HG03520 (cell line): ENCODE data around the gene PDS5B.
"Not testable (repeated sequence)": the region's sequence is repeated elsewhere in the genome, so short reads cannot be mapped to it uniquely, and the experiment has no call there.

Source experiments
- ATAC-seq: cut with Tn5 transposase; IDR thresholded peaks from one replicate; pipeline ENCODE4 v1.9.1; 2021; ENCODE audit warnings: mild to moderate bottlenecking, moderate library complexity; ENCODE audit not compliant: unreplicated experiment

The PDS5B gene

GRCh38 chr13:32721131-32722034, 135.1 kb downstream of the PDS5B start:
- not testable (repeated sequence) for ATAC-seq

DNA sequence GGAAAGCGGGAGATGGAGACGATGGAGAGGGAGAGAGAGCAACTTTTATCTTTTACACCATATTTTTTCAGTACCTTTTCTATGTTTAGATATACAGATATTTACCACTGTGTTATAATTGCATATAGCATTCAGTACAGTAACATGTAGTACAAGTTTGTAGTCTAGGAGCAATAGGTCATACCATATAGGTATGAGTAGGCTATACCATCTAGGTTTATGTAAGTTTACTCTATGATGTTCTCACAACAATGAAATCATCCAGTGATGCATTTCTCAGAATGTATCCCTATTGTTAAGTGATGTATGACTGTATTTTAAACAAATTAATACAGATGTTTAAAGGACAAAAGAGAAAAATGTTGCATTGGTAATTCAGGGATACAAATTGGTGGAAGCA, 136.1 kb downstream of the PDS5B start:
- no peak for ATAC-seq

DNA sequence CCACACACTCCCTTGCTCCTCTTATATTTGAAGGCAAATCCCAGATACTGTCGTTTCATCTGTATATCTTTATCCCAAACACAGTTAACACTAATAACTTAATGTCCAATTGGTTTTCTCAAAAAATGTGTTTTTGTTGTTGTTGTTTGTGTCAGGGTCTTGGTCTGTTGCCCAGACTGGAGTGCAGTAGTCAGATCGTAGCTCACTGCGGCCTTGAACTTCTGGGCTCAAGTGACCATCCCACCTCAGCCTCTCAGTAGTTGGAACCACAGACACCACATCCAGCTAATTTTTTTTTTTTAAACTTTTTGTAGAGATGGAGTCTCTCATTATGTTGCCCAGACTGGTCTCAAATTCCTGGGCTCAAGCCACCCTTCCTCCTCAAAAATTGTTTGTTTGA, 137.7 kb downstream of the PDS5B start:
- ATAC-seq = no peak

- no peak for ATAC-seq
Observed at GRCh38 chr13:32726374-32727037, 140.3 kb downstream of the PDS5B start.

- no peak for ATAC-seq
Observed at GRCh38 chr13:32728327-32728726, 142.1 kb downstream of the PDS5B start.

DNA sequence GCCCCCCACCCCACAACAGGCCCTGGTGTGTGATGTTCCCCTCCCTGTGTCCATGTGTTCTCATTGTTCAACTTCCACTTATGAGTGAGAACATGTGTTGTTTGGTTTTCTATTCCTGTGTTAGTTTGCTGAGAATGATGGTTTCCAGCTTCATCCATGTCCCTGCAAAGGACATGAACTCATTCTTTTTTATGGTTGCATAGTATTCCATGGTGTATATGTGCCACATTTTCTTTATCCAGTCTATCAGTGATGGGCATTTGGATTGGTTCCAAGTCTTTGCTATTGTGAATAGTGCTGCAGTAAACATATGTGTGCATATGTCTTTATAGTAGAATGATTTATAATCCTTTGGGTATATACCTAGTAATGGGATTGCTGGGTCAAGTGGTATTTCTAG, 142.8 kb downstream of the PDS5B start:
- not testable (repeated sequence) for ATAC-seq

DNA sequence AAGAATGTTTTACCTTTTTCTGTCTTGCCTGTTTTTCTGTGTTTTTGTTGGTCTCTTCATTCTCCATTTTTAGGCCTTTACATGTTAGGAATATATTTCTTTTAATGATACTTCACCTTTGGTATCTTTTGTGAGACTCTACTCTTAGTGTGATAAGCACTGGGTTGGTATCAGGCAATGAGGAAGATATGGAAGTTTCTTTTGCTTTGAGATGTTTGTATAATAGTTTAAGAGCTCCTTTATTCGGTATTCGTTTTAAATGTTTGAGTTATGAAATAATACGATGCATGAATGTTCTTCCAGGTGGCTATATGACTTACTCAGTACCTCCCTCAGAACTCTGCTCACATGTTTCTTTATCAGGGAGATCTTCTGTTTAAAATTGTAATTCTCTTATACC, 144.8 kb downstream of the PDS5B start:
- ATAC-seq = no peak

DNA sequence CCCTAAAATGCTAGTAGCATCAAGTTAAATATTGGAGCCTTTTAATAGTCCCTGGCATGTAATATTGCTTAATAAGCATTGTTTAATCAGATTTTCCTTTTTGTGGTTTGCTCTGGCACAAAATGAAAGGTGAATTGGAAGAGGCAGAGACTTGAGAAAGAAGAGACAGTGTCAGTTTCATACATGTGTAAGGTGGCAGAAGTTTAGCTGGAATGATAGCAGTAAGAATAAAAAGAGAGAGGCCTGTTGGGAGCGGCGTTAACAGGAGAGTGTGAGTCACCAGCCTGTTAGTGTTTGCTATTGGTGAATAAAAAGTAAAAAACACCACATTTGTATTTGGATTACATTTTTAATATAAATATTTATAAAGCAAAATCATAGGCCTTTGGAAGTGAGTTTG, 145.3 kb downstream of the PDS5B start:
- no peak for ATAC-seq

GRCh38 chr13:32733690-32734089, 147.4 kb downstream of the PDS5B start:
- no peak for ATAC-seq

GRCh38 chr13:32734511-32734910, 148.3 kb downstream of the PDS5B start:
- ATAC-seq = no peak

GRCh38 chr13:32735859-32736258, 149.6 kb downstream of the PDS5B start:
- ATAC-seq = no peak

- peak; percentile 21 for ATAC-seq
Observed at GRCh38 chr13:32736648-32737047, 150.4 kb downstream of the PDS5B start.

- peak; percentile 52 for ATAC-seq
Observed at GRCh38 chr13:32737111-32737571, 150.9 kb downstream of the PDS5B start.

DNA sequence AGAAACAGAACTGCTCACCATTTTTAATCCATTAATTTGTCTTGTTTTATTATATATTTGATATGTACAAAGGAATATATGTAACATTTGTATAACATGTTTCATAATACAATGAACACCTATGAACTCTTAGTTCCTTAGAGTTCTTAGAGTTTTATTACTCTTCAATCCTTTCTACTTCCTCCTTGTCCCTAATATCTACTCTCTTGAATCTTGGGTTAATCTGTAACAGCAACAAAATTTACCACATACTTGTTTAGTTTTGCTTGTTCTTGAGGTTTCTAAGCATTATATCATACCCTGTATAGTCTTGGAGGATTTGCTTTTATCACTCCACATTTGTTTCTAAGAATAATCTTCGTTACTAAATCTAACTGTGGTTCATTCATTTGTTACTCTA, 151.4 kb downstream of the PDS5B start:
- ATAC-seq = peak; percentile 32

DNA sequence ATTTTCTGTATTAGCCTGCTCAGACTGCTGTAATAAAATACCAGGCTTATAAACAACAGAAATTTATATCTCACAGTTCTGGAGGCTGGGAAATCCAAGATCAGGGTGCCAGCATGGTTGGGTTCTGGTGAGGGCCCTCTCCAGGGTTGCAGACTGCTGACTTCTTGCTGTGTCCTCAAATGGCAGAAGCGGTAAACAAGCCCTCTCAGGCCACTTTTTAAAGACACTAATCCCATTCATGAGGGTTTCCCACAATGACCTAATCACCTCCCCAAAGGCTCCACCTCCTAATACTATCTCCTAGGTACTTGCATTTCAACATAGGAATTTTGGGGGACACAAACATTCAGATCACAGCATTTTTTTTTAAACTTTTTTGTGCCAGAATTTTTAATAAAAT, 159.3 kb downstream of the PDS5B start:
- no peak for ATAC-seq

DNA sequence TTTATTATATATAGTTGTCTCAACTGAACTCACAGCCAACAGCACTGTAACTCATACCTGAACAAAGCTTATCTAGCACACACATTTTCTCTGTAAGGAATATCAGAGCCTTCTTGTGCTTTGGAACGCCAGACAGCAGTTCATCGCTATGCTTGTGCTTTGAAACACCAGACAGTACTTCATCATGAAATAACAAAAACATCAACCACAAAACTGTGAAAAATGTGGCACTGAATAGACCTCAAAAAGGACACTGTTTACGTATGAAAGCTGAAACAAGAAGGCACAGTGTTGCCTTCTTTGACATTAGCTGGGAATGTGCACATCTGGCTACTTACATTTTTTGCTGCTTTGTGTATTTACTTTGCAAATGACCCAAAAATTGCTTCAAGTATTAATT, 160.2 kb downstream of the PDS5B start:
- no peak for ATAC-seq

GRCh38 chr13:32748305-32748704, 162.1 kb downstream of the PDS5B start:
- ATAC-seq = no peak

GRCh38 chr13:32751340-32751739, 165.1 kb downstream of the PDS5B start:
- no peak for ATAC-seq

- no peak for ATAC-seq
Observed at GRCh38 chr13:32752311-32752710, 166.1 kb downstream of the PDS5B start.

DNA sequence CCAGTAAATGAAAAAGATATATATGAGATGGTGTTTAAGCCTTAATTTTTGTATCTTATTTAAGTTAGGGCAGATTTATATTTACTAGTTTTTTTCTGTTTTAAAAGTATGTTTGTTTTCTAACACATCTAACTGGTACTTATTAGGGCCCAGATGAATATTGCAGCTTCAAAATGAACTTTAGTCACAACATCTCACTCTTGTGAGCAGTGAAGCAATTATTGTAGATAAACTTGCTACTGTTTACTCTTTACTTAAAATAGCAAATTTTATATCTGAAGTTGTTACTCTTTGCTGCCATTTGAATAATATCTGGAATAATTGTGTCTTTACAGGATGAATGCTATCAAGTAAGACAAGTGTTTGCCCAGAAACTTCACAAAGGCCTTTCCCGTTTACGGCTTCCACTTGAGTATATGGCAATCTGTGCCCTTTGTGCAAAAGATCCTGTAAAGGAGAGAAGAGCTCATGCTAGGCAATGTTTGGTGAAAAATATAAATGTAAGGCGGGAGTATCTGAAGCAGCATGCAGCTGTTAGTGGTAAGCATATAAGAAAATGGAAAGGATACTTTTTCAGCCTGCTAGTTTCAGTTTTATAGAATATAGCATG, 166.8 kb downstream of the PDS5B start:
- no peak for ATAC-seq

DNA sequence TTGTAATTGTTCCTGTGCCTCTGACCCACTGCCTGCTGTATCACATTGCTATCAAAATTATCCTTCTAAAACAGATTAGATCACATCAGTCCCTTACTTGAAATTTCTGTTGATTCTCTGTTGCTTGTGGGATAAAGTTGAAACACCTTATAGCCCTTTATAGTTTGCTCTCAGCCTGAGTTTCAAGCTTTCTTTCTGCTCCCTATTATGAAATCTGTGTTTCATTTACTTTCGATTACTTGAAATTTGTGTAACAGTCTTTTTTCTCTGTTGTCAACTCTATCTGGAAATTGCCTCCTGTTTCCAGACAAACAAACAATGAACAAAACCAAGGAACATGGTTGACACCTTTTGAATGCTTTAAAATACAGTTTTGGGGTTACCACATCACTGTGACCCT, 167.9 kb downstream of the PDS5B start:
- no peak for ATAC-seq

DNA sequence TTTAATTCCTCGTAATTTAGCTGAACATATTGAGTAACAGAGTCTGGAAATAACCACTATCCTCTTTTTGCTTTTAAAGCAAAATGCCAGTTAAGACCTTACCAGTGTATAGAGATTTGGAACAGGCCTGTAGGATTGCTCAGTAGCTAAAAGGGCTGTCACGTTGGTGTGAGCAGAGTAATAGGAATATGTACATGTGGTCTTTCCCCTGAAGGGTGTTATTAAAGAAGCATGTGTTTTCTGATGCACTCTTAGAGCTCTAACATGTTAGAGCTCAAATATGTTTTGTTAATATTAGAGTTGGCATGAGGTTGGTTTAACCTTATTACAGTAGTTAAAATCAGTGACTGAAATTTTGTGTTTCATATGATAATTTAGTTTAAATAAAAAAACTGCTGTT, 172.9 kb downstream of the PDS5B start:
- ATAC-seq = no peak
